HG03066 (cell line): ENCODE measurements around the gene TNIK.
"Not testable (repeated sequence)": the region's sequence is repeated elsewhere in the genome, so short reads cannot be mapped to it uniquely, and the experiment has no call there.

Experiments
- ATAC-seq: cut with Tn5 transposase; IDR thresholded peaks from one replicate; pipeline ENCODE4 v1.9.1; 2021; ENCODE audit warnings: low read depth; ENCODE audit not compliant: unreplicated experiment

The TNIK gene

DNA sequence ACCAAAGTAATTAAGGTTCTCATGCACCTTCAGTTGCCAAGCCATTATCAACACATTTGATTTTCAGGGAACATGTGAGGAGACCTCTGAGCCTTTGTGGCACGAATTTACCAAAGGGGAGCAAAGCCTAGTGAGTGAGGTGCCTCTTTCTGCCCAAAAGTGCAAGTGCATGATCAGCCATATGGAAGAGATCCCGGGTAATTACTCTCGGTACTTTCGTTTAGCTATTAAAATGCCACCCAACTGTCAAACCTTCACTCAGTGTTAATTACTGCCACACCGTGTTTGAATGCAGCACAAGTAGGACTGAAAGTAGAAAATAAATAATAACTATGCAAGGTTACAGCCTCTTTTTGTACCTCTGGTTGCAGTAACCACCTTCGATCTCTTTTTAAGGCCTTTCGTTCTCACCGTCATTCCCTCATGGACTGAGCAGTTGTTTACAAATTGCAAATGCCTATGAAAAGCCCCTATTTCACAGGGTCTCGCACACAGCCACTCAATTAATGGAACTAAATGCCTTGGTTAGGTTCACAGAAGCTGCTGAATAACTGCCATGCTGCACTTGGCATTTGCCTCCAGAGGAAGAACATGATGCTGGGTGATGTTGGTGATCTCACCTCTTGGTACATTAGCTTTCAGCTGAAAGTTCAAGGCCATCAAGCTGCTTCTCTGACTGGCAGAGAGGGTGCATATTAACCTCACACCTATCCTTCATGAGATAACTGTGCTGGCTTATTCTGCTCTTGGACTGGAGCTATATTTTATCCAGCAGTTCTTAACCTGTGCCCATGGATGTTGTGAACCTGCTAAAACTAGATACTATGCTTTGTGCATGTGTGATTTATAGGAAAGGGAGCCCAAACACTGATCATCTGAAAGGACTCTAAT lies 69.9 kb downstream of the TNIK start:
- no peak for ATAC-seq

DNA sequence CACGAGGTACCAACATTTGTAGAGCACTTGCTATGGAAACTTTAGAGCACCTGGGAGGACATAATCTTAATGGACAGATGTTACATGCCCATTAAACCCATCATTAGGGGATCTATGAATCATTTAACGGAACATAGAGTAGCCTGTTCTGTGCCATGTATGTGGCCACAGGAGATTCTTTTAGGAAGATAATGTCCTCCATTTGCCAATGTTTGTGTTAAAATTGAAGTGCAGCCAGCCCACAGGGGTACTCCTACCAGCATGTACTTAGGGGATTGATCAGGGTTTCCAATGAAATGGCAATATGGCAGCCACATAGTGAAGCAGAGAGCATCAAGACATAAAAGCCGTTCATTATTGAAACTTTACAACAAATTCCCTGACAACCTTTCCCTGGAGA lies 70.7 kb downstream of the TNIK start:
- no peak for ATAC-seq

DNA sequence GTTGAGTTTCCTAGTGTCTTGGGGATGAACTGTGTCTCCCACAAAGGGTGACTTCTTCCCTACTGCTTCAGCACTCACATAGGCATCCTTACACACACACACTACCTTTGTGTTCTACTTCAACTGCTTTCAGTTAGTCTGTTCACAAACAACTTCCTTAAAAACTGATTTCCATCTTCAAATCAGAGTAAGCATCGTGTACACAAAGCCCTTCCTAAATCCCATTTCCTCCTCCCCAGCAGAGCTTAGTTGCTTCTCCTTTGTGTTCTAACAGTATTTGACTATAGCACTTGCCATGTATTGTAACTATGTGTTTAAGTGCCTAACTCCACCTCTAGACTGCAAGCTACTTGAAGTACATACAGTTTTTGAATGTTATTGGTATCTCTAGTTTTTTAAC lies 71.7 kb downstream of the TNIK start:
- no peak for ATAC-seq

DNA sequence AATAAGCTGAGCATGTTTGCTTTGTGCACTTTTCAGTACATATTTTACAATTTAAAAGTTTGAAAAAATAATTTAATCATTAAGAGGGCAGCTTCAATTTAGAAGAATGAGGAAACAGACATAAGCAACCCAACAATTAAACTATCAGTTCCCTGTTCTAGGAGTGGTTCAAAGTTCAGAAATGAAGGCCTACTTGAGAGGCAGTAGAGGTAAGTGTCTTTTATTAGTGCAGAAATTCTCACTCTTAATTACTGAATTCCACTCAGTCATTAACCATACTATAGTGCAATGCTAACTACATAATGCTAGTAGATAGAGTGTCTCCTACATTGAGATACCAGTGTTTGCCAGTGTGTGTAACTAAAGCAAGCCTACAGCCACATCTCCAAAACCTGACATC lies 73.1 kb downstream of the TNIK start:
- no peak for ATAC-seq

DNA sequence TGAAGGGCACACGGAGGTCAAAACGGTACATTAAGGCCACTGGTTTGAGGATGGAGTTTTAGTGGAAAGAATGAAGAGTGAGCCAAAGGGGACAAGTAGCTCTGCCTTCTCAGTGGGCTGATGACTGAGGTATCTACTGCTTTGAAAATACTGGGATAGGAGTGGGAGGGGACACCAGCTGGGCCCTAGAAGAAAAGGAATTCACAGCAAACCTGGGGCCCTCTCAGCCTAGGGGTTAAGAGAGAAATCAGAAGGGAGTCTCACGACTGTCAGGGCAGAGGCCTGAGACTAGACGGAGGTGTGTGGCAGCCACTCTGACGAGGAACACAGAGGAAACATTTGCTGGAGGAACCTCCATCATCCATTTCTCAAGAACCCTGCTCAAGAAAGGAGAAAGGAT lies 75.1 kb downstream of the TNIK start:
- no peak for ATAC-seq

DNA sequence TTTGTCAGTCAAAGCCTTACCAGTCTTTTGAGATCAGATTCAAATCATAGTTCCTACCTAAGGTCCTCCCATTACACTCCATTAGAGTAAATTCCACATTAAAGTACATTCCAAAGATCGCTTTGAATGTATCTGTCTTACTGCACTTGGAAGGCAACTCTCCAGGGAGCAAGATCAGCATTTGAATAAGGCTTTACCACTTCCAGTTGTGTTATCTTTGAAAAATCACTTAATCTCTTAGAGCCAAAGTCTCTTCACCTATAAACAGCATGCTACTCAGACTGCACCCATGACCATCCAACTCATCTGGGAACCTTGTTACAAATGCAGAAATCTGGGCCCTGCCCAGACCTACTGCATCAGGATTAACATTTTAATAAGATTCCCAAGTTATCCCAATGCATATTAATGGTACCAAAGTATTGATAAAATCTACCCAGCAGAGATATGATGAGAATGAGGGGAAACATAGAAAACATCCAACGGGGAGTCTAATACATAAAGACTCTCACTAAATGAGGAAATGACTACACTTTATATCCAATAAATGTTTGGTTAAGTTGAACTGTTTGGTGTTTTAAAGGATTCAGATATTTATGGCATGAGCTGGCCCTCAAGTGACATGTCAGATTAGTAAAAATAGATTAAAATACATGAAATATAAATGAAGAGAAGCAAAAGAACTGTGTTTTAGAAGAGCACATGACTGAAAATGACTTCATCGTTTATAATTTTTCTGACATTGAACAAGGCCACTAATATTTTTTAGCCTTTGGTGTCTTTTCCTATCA lies 75.9 kb downstream of the TNIK start:
- no peak for ATAC-seq

- no peak for ATAC-seq
These were observed 76.8 kb downstream of the TNIK start for GRCh38 chr3:171383206-171384018.

GRCh38 chr3:171382347-171382746 lies 77.9 kb downstream of the TNIK start:
- not testable (repeated sequence) for ATAC-seq

DNA sequence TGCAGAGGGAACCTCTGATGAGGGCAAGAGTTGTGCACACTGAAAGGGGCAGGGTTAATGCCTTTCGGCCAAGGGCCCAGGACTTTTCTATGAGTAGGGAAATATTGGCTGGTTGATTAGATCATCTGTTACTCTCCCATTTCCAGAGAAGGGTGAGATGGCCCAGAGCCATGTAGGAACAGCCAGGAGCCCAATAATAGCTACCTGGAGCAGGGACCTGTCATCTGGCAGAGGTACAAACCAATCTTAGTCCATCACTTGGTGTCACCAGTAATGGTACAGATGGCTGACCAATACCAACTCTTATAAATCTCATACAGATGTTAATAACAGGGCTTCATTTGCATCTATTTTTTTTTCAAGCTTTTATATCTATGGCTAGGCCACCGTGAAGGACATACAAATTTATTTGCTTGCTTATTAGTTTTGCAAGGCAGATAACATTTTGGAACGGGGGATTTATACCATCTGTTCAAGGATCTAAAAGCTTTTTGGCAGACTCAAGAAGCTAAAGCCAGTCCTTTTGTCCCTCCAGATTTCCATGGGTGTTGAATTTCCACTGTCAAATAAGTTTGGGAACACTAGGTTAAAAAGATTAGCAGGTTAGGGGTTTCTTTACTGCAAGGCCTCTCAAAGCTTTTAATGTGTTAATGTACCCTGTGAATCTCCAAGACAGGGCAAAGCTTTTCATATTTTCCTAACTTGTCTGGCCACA lies 79.3 kb downstream of the TNIK start:
- no peak for ATAC-seq

GRCh38 chr3:171379961-171380483 lies 80.2 kb downstream of the TNIK start:
- no peak for ATAC-seq

DNA sequence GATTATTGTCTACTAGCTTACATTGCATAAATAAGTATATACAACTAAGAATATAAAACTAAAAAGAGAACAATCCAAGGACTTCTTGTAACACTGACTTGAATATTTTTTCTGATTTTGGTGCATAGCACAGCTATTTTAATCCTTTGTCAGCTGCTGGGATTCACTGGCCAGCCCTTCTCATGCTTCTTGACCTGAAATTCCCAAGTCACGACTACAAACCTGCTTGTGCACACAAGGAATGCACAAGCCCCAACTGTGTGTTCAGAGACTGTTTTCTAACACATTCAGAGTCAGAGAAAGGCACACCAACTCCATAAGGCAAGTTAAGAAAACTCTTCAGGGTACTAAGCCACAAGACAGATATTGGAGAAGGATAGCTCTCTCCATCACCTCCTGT lies 80.9 kb downstream of the TNIK start:
- no peak for ATAC-seq

GRCh38 chr3:171378586-171378985 lies 81.6 kb downstream of the TNIK start:
- no peak for ATAC-seq

- no peak for ATAC-seq
These were observed 82.3 kb downstream of the TNIK start for GRCh38 chr3:171377859-171378258.

DNA sequence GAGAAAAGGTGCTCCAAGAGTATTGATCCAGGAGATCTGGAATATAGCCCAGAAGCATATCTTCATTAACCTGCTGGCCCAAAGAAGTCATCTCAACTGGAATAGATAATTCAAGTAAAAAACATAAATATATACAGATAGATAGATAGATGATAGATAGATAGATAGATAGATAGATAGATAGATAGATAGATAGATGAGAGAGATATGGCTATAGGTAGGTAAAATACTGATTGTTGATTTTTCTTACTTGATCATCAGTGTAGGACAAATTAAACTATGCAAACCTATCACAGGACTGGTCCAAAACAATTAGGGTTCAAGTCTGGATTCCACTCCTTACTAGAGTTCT lies 83.6 kb downstream of the TNIK start:
- ATAC-seq: no peak

DNA sequence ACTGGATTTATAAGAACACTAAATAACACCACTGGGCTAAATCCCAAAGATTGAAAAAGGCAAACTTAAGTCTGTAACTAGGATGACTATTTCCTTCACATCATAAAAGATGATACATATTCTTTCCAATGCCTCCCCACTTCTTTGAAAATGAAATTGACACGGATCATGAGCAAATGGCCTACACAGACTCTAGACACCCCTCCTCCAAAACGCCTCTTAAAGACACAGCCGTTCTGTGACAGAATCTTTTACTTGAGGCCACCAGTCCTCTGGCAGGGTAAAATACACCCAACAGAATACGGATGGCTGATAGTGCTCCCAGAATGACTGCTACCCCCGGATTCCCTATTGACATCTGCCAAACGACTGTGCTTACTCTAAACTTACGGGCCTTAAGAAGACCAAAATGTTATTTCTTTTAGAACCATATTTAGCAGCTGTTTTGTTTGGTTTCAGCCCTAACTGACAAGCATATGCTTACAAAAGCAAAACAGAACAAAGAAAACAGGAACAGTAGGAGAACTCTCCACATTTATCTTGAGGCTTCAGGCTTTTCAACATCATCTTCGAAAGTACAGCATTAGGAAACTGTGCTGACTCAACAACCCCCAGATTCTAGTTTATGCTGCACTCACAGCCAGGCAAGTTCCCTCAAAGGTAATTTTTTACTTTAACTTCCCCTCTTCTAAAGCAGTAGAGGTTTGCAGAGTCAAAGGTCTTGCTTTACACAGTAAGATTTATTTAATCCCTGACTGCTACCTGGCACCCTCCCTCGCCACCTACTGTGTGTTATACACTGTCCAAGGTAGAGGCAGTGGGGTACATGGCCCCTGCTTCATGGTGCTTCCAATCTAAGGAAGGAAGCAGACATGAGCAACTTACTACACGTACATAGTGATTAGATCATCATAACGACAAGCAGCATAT lies 84.3 kb downstream of the TNIK start:
- ATAC-seq: no peak

GRCh38 chr3:171374661-171375285 lies 85.4 kb downstream of the TNIK start:
- ATAC-seq: no peak

DNA sequence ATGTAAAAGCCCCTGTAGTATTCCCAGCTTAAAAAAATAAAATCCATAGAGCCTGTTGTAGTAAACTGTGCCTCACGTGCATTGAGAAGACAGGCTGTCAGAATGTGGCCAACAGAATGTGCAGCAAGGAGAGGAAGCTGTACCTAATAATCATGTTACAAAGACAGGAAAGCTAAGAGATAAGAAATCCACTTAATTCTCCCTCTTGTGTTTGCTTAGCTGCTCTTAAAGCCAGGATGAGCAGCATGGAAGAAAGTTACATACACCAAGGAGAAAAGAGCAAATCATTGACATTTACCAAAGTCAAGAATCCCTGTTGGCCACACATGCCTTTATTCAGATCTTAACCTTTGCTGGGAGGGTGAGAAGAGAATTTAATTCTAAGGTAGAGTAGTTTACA lies 85.9 kb downstream of the TNIK start:
- no peak for ATAC-seq

DNA sequence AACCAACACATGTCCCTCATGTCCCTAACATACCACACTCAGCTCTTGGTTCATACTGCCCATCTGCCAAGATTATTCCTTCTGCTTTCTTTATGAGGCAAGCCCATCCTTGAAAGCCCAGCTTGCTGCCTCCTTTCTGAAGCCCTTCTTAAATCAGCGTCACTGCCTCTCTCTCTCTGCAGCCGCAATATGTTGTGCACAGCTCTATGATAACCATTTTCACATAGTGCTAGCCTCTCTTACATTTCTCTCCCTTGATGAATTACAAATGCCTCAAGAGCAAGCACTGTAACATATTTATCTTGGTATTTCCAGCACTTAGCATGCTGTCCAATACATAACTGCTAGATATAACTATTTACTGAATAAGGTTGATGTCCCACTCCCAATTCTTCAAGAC lies 86.5 kb downstream of the TNIK start:
- no peak for ATAC-seq

DNA sequence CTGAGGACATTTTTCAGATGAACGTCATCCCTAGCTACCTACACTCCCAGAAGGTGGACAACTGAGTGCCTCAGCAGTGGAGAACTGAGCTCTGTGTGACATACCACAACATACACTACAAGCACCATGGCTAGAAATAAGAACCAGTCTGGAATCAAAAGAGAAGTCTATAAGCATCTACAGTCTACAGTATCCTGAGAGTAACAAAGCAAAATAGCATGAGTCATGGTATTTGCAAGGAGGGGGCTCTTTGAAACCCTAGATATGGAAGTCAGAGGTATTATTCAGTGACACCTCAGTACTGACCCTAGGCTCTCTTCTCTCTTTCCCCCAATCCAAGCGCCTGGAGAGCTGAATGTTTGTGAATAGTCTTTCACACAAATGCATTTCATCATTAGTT lies 87.5 kb downstream of the TNIK start:
- ATAC-seq: no peak
